Measurements from ENCODE around the gene RANBP3. TPM values are rescaled to one million over a fixed set of nuclear protein-coding genes. Genes with fewer than 3 reads are reported as not detected.

The RANBP3 gene
- total RNA-seq, 1 donor from 2014 or later = 76.1 TPM

DNA sequence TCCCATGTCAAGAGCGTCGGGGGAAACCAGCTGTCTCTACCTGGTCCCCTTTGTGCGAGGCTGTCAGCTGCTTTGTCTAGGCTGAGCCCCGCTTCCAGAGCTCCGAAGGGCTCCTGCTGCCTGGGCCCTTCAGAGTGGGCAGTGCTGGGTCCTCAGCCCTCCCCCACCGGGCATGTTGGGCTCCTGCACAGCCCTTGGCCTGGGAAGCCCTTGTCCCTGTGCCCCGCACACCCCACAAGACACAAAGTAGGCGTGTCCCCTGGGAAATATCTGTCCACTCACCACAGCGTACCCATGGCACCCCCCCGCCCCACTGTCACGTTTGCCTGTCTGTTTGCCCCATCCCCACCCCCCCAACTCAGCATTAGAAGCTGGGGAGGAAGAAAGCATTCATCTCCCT, 39.6 kb upstream of the RANBP3 start:
- no peaks in the 10 kb centered on the region for H3K36me3 ChIP-seq (ENCODE audit: control insufficient read depth, insufficient read depth, low read length)

DNA sequence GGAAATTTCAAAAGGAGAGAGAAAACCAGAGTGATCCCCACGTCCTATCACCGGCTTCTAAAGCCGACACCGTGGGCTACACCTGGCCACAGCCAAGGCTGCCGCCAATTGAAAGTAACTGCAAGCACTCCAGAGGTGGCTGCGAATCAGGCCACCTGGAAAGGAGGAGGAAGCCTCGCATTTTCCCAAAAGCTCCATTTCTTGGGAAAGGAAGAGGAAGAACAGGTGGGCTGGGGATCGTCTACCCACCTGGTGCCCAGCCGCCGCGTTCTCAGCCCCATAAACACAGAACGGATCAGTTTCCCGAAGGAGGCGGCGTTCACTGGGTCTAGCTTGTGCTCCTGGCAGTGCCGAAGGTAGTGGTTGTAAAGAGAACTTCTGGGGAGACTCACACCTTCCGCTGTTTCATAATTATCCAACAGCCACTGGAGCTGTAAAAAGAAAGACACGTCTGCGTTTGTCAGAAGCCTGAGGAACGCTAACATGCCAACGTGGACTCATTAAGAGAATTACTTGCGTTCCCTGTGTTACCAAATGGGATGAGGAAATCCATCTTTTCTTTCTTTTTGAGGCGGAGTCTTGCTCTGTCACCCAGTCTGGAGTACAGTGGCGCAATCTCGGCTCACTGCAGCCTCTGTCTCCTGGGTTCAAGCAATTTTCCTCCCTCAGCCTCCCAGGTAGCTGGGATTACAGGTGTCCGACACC, 38.1 kb upstream of the RANBP3 start:
- Histone ChIP-seq H3K36me3 (ENCODE audit: control insufficient read depth, insufficient read depth, low read length) (no peaks in the 10 kb centered on the region), H3K4me3 (ENCODE audit: low read depth, low read length) (no peak overlapping the region), H3K27me3 (ENCODE audit: control insufficient read depth, insufficient read depth, low read length) (peaks cover 2% of the 10 kb centered on the region)
- TF ChIP-seq, protein P1, sequence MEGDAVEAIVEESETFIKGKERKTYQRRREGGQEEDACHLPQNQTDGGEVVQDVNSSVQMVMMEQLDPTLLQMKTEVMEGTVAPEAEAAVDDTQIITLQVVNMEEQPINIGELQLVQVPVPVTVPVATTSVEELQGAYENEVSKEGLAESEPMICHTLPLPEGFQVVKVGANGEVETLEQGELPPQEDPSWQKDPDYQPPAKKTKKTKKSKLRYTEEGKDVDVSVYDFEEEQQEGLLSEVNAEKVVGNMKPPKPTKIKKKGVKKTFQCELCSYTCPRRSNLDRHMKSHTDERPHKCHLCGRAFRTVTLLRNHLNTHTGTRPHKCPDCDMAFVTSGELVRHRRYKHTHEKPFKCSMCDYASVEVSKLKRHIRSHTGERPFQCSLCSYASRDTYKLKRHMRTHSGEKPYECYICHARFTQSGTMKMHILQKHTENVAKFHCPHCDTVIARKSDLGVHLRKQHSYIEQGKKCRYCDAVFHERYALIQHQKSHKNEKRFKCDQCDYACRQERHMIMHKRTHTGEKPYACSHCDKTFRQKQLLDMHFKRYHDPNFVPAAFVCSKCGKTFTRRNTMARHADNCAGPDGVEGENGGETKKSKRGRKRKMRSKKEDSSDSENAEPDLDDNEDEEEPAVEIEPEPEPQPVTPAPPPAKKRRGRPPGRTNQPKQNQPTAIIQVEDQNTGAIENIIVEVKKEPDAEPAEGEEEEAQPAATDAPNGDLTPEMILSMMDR (IDR thresholded peaks at IDR 0.05; ENCODE audit: insufficient read depth, low read length, poor library complexity, severe bottlenecking) = no peak
- DNase-seq (ENCODE audit: low read depth) = no peak

More for the DNA sequence above, 39.6 kb upstream of the RANBP3 start:
- Histone ChIP-seq H3K4me3 (ENCODE audit: low read depth, low read length) (no peak overlapping the region), H3K27me3 (ENCODE audit: control insufficient read depth, insufficient read depth, low read length) (peaks cover 2% of the 10 kb centered on the region)
- no peak for DNase-seq (ENCODE audit: low read depth)
- TF ChIP-seq, protein P1 (IDR thresholded peaks at IDR 0.05; ENCODE audit: insufficient read depth, low read length, poor library complexity, severe bottlenecking) = no peak

DNA sequence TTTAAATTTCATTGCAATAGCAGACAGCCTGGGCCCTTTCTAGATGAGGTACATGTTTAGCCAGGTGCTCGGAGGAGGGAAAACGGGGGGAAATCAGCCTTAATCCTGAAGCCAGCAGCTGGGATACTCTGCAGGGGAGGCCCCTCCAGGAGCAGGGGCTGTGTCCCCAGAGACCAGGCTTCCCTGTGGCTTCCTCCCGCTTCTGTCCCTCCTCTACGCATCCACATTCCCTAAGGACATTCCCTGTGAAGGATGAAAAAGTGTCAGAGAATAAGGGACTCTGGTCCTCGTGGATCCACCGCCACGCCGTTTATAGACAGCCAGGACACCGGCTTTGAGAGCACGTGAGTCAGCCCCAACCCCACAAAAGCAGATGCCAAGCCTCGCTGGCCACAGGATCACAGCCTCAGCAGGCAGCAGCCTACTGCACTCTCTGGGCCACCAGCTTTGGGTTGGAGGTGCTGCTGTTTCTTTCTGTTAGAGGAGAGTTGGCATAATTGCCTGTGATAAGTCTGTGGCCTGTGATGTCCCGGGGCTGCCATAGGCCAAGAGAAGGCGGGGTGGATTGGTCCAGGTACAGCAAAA, 36.7 kb upstream of the RANBP3 start:
- Histone ChIP-seq H3K36me3 (ENCODE audit: control insufficient read depth, insufficient read depth, low read length) (no peaks in the 10 kb centered on the region), H3K4me3 (ENCODE audit: low read depth, low read length) (no peak overlapping the region), H3K27me3 (ENCODE audit: control insufficient read depth, insufficient read depth, low read length) (peaks cover 2% of the 10 kb centered on the region)
- DNase-seq (ENCODE audit: low read depth) = no peak
- TF ChIP-seq, protein P1 (IDR thresholded peaks at IDR 0.05; ENCODE audit: insufficient read depth, low read length, poor library complexity, severe bottlenecking) = no peak

DNA sequence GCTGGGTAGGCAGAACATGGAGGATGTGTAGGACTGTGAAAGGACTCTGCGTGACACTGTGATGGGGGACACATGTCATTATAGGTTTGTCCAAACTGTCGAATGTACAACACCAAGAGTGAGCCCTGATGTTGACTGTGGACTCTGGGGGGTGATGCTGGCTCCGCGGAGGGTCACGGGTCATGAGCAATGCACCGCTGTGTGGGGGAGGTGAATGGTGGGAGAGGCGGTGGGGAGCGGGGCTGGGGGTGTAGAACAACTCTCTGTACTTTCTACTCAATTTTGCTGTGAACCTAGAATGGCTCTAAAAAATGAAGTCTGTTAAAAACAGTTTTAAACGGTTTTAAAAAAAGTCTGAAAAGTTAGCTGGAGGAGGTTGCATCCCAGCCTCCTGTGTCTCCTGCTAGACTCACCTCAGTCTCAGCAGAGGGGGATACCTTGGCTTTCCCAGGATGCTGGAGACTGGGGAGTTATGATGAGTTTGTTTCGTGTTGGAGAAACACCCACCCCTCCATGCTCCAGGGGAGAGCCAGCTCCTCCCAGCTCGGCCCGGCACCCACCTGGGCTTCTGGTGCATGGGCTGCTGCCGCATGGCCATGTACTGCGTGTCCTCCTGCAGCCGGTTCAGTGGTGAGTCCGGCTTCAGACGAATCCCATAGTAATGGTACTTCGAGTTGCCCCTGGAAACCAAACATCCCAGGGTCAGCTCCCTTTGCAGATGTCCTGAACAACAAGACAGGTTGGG, 34.7 kb upstream of the RANBP3 start:
- no peaks in the 10 kb centered on the region for H3K36me3 ChIP-seq (ENCODE audit: control insufficient read depth, insufficient read depth, low read length)
- no peak for DNase-seq (ENCODE audit: low read depth)
- peaks cover 2% of the 10 kb centered on the region for H3K27me3 ChIP-seq (ENCODE audit: control insufficient read depth, insufficient read depth, low read length)
- no peak overlapping the region for H3K4me3 ChIP-seq (ENCODE audit: low read depth, low read length)
- TF ChIP-seq, protein P1 (IDR thresholded peaks at IDR 0.05; ENCODE audit: insufficient read depth, low read length, poor library complexity, severe bottlenecking) = no peak

DNA sequence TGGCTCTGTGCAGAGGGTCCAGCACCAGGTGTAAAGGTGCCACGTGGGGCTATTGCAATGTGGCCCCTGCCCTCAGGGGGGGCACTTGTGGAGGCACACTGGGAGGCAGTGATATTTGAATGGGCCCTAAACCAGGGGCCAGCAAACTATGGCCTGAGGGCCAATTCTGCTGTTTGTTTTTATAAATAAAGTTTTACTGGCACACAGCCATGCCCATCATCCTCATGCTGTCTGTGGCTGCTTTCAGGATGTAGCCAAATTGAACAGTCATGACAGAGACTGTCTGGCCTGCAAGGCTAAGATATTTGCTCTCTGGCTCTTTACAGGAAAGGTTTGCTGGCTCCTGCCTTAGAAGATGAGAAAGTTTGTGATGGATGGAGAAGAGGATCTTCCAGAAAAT, 33.9 kb upstream of the RANBP3 start:
- Histone ChIP-seq H3K36me3 (ENCODE audit: control insufficient read depth, insufficient read depth, low read length) (no peaks in the 10 kb centered on the region), H3K4me3 (ENCODE audit: low read depth, low read length) (no peak overlapping the region), H3K27me3 (ENCODE audit: control insufficient read depth, insufficient read depth, low read length) (peaks cover 2% of the 10 kb centered on the region)
- TF ChIP-seq, protein P1 (IDR thresholded peaks at IDR 0.05; ENCODE audit: insufficient read depth, low read length, poor library complexity, severe bottlenecking) = no peak
- DNase-seq (ENCODE audit: low read depth) = no peak
